ENCODE data around the gene F7.

DNA sequence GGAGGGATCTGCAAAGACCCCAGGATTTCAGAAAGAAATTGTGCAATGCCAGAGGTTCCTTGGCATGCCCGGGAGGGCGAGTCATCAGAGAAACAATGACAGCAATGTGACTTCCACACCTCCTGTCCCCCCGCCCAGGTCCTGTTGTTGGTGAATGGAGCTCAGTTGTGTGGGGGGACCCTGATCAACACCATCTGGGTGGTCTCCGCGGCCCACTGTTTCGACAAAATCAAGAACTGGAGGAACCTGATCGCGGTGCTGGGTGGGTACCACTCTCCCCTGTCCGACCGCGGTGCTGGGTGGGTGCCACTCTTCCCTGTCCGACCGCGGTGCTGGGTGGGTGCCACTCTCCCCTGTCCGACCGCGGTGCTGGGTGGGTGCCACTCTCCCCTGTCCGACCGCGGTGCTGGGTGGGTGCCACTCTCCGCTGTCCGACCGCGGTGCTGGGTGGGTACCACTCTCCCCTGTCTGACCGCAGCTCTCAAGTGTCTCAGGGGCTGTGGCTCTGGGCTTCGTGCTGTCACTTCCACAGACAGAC, 11.8 kb downstream of the F7 start:
- TF ChIP-seq, protein P1, sequence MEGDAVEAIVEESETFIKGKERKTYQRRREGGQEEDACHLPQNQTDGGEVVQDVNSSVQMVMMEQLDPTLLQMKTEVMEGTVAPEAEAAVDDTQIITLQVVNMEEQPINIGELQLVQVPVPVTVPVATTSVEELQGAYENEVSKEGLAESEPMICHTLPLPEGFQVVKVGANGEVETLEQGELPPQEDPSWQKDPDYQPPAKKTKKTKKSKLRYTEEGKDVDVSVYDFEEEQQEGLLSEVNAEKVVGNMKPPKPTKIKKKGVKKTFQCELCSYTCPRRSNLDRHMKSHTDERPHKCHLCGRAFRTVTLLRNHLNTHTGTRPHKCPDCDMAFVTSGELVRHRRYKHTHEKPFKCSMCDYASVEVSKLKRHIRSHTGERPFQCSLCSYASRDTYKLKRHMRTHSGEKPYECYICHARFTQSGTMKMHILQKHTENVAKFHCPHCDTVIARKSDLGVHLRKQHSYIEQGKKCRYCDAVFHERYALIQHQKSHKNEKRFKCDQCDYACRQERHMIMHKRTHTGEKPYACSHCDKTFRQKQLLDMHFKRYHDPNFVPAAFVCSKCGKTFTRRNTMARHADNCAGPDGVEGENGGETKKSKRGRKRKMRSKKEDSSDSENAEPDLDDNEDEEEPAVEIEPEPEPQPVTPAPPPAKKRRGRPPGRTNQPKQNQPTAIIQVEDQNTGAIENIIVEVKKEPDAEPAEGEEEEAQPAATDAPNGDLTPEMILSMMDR (IDR thresholded peaks at IDR 0.05; ENCODE audit: low read depth, low read length, poor library complexity, severe bottlenecking) = no peak
- no peak for TF ChIP-seq EZH2phosphoT487 (IDR thresholded peaks at IDR 0.05; ENCODE audit: borderline replicate concordance, low read length)

All from DOHH2 (cell line).